ENCODE data around the gene CAMK1G. TPM values are rescaled to one million over a fixed set of nuclear protein-coding genes. Genes with fewer than 3 reads are reported as not detected.

Gene CAMK1G
- total RNA-seq, 5 donors from 2014 or later (not counting 1 experiment from before 2014, with no cell fraction given): not detected

DNA sequence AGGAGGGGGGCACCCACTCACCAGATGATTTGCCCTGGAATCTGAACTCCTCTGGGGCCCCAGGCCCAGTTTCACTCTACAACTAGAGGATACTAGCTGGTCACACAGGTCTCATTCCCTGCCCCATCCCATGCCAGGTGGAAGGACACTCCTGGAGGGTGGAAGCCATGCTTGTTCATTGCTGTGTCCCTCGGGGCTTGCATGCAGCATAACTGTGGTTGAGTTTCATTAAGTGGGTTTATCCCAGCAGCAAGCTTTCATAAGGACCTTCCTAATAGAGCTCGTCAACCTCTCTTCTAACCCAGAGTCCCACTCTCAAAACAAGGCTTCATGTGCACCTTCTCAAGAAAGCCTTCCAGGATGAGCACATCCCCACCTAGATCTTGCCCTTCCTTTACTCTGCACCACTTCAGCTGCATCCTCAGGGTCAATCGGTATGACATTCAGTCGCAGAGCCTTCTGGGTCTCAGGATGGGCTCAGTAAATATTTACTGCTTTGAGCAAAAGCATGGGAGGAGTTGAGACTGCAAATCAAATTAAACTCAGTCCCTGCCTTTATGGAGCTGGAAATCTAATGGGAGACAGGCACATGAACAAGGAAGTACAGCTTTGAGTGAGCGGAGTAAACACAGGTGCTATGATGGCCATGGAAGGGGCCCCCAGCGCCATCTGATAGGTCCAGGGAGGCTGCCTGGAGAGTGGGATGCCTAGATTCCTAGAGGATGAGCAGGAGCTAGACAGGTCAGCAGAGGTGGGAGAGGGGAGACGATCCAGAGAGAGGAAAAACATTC is 36.4 kb downstream of the CAMK1G start:
- Histone ChIP-seq H3K27ac (ENCODE audit: low read length) (no peak overlapping the region), H3K9me3 (no peaks in the 10 kb centered on the region), H3K27me3 (replicated peaks in 1 of 2; ENCODE audit: control insufficient read depth in 2 of 2, extremely low read depth in 1 of 2, insufficient read depth in 2 of 2, low read length in 1 of 2) (no peaks in the 10 kb centered on the region), H3K4me3 (ENCODE audit: control insufficient read depth in 1 of 2, extremely low read depth in 1 of 2, low read length in 1 of 2) (no peak overlapping the region), H3K4me1 (ENCODE audit: control insufficient read depth in 1 of 2, extremely low read depth in 1 of 2, insufficient read depth in 2 of 2, low read length in 2 of 2) (peaks cover 0 to 12% of the 10 kb centered on the region in 2 experiments), H3K36me3 (ENCODE audit: control insufficient read depth in 2 of 2, extremely low read depth in 1 of 2, insufficient read depth in 1 of 2, low read length in 1 of 2) (no peaks in the 10 kb centered on the region)
- WGBS (ENCODE audit: insufficient coverage): 91% methylated on average over 4 of the region's 7 CpGs
- DNase-seq (no peak), ATAC-seq (replicated peaks in 1 of 4) (no peak)
- no peaks in the 10 kb centered on the region for H3K9me3 Mint-ChIP-seq
- ChIA-PET CTCF (interaction anchor here in 1 of 2 donors (1.2 kb wide), 1 partner anchor 8 kb away, joined by 4 read pairs; no protein-coding TSS in a partner anchor), POLR2A (no interaction called here)
- peaks cover 0 to 2% of the 10 kb centered on the region in 2 donors for H3K27me3 Mint-ChIP-seq
- peaks cover 8% of the 10 kb centered on the region for H3K36me3 Mint-ChIP-seq
- H3K27ac Mint-ChIP-seq: no peak overlapping the region
- H3K4me1 Mint-ChIP-seq: peaks cover 0 to 11% (median 9%) of the 10 kb centered on the region in 3 donors
- no peak overlapping the region for H3K4me3 Mint-ChIP-seq

DNA sequence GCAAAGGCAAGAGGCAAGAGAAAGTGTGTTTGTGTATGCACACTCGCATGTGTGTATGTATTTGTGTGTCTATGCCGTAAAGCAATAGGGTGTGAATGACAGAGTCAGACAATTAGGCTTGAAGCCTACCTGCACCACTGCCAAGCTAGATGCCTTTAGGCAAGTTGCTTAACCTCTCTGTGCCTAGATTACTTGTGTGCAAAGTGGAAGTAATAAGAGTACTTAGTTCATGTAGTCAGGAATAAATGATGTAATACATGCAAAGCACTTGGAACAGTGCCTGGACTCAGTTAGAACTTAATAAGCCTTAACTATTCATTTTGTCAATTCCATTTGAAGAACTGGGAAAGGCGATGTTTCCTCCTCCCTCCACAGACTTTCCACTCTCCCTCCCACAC is 37.0 kb downstream of the CAMK1G start:
- H3K36me3 ChIP-seq (ENCODE audit: control insufficient read depth in 2 of 2, extremely low read depth in 1 of 2, insufficient read depth in 1 of 2, low read length in 1 of 2): no peaks in the 10 kb centered on the region
- Mint-ChIP-seq H3K4me1 (peaks cover 0 to 11% (median 9%) of the 10 kb centered on the region in 3 donors), H3K27me3 (peaks cover 0 to 2% of the 10 kb centered on the region in 2 donors), H3K4me3 (no peak overlapping the region), H3K36me3 (peaks cover 8% of the 10 kb centered on the region), H3K9me3 (no peaks in the 10 kb centered on the region), H3K27ac (no peak overlapping the region)
- ATAC-seq (replicated peaks in 1 of 4) (no peak), DNase-seq (no peak)
- ChIA-PET POLR2A (no interaction called here), CTCF (no interaction called here)
- no peak overlapping the region for H3K4me3 ChIP-seq (ENCODE audit: control insufficient read depth in 1 of 2, extremely low read depth in 1 of 2, low read length in 1 of 2)
- H3K9me3 ChIP-seq: no peaks in the 10 kb centered on the region
- no peaks in the 10 kb centered on the region for H3K27me3 ChIP-seq (replicated peaks in 1 of 2; ENCODE audit: control insufficient read depth in 2 of 2, extremely low read depth in 1 of 2, insufficient read depth in 2 of 2, low read length in 1 of 2)
- WGBS (ENCODE audit: insufficient coverage): 84% methylated on average over 3 of the region's 3 CpGs
- H3K4me1 ChIP-seq (ENCODE audit: control insufficient read depth in 1 of 2, extremely low read depth in 1 of 2, insufficient read depth in 2 of 2, low read length in 2 of 2): peaks cover 0 to 12% of the 10 kb centered on the region in 2 experiments
- H3K27ac ChIP-seq (ENCODE audit: low read length): no peak overlapping the region

DNA sequence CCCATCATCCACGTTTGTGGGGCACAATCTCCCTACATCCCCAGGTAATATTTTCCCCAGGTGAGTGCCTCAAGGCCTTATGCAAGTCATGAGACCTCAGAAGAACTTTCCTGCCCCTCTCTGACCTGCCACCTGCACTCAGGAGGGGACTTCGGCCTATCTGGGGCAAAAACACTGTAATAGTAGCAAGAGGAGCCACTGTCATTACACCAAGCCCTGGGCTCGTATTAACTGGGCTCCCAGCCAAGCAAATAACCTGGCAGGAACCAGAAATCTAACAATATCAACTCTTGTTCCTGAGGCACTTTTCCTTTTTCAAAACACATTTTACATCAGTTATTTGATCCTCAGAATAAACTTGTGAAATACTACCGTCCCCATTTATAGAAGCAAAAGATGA is 37.8 kb downstream of the CAMK1G start:
- POLR2A ChIA-PET: no interaction called here
- Histone ChIP-seq H3K4me3 (ENCODE audit: control insufficient read depth in 1 of 2, extremely low read depth in 1 of 2, low read length in 1 of 2) (no peak overlapping the region), H3K27me3 (replicated peaks in 1 of 2; ENCODE audit: control insufficient read depth in 2 of 2, extremely low read depth in 1 of 2, insufficient read depth in 2 of 2, low read length in 1 of 2) (no peaks in the 10 kb centered on the region), H3K36me3 (ENCODE audit: control insufficient read depth in 2 of 2, extremely low read depth in 1 of 2, insufficient read depth in 1 of 2, low read length in 1 of 2) (no peaks in the 10 kb centered on the region), H3K4me1 (ENCODE audit: control insufficient read depth in 1 of 2, extremely low read depth in 1 of 2, insufficient read depth in 2 of 2, low read length in 2 of 2) (peaks cover 0 to 12% of the 10 kb centered on the region in 2 experiments), H3K9me3 (no peaks in the 10 kb centered on the region), H3K27ac (ENCODE audit: low read length) (no peak overlapping the region)
- DNase-seq: no peak
- Mint-ChIP-seq H3K36me3 (peaks cover 7% of the 10 kb centered on the region), H3K4me3 (no peak overlapping the region), H3K27ac (no peak overlapping the region), H3K4me1 (peaks cover 0 to 11% (median 9%) of the 10 kb centered on the region in 3 donors), H3K9me3 (no peaks in the 10 kb centered on the region), H3K27me3 (peaks cover 0 to 2% of the 10 kb centered on the region in 2 donors)
- CTCF ChIA-PET: no interaction called here
- ATAC-seq (replicated peaks in 1 of 4): no peak
- WGBS (ENCODE audit: insufficient coverage): 54% methylated on average over 2 of the region's 4 CpGs

DNA sequence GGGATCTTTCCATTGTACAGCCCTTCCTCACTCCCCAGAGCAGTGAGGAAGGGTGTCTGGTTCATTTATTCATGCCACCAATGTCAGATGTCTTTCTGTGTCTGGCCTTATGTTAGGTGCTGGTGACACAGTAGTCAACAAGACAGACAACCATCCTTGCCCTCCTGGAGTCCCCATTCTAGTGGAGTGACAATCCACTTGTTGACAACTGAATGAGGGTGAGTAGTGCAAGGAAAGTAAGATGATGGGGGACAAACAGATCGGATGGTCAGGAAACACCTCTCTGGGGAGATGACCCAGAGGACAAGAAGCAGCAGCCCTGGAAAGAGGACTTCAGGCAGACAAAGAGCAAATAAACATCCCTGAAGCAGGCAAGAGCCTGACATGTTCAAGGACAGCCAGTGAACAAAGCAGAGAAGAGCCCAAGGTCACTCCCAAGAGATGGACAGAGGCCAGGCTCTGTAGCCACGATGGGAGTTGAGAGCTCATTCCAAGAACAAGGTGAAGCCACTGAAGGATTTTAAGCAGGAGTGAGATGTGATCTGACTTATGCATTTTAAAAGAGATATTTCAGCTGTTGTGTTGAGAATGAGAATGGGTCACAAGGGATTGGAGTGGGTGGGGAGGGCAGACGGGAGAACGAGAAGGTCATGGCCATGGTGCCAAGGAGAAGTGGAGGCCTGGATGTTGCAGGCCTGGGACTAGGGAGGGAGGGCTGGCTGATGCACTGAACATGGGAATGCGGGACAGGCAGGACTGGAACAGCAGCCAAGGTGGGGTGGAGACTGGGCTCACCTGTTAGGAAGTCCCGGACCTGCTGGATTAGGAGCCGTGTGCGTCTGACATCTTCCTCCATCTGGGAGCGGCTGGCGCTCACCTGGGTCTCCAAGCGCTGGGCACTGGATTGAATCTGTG is 38.5 kb downstream of the CAMK1G start:
- no peak overlapping the region for H3K27ac Mint-ChIP-seq
- H3K36me3 Mint-ChIP-seq: peaks cover under 1% of the 10 kb centered on the region
- H3K9me3 Mint-ChIP-seq: no peaks in the 10 kb centered on the region
- Histone ChIP-seq H3K27me3 (replicated peaks in 1 of 2; ENCODE audit: control insufficient read depth in 2 of 2, extremely low read depth in 1 of 2, insufficient read depth in 2 of 2, low read length in 1 of 2) (no peaks in the 10 kb centered on the region), H3K36me3 (ENCODE audit: control insufficient read depth in 2 of 2, extremely low read depth in 1 of 2, insufficient read depth in 1 of 2, low read length in 1 of 2) (no peaks in the 10 kb centered on the region), H3K27ac (ENCODE audit: low read length) (no peak overlapping the region), H3K9me3 (no peaks in the 10 kb centered on the region), H3K4me1 (ENCODE audit: control insufficient read depth in 1 of 2, extremely low read depth in 1 of 2, insufficient read depth in 2 of 2, low read length in 2 of 2) (peaks cover 0 to 12% of the 10 kb centered on the region in 2 experiments), H3K4me3 (ENCODE audit: control insufficient read depth in 1 of 2, extremely low read depth in 1 of 2, low read length in 1 of 2) (no peak overlapping the region)
- ATAC-seq (replicated peaks in 1 of 4) (no peak), DNase-seq (no peak)
- ChIA-PET POLR2A (no interaction called here), CTCF (no interaction called here)
- H3K27me3 Mint-ChIP-seq: peaks cover 0 to 2% of the 10 kb centered on the region in 2 donors
- 89% methylated on average over 11 of the region's 11 CpGs for WGBS (ENCODE audit: insufficient coverage)
- no peak overlapping the region for H3K4me3 Mint-ChIP-seq
- H3K4me1 Mint-ChIP-seq: peaks cover 0 to 11% (median 9%) of the 10 kb centered on the region in 3 donors

DNA sequence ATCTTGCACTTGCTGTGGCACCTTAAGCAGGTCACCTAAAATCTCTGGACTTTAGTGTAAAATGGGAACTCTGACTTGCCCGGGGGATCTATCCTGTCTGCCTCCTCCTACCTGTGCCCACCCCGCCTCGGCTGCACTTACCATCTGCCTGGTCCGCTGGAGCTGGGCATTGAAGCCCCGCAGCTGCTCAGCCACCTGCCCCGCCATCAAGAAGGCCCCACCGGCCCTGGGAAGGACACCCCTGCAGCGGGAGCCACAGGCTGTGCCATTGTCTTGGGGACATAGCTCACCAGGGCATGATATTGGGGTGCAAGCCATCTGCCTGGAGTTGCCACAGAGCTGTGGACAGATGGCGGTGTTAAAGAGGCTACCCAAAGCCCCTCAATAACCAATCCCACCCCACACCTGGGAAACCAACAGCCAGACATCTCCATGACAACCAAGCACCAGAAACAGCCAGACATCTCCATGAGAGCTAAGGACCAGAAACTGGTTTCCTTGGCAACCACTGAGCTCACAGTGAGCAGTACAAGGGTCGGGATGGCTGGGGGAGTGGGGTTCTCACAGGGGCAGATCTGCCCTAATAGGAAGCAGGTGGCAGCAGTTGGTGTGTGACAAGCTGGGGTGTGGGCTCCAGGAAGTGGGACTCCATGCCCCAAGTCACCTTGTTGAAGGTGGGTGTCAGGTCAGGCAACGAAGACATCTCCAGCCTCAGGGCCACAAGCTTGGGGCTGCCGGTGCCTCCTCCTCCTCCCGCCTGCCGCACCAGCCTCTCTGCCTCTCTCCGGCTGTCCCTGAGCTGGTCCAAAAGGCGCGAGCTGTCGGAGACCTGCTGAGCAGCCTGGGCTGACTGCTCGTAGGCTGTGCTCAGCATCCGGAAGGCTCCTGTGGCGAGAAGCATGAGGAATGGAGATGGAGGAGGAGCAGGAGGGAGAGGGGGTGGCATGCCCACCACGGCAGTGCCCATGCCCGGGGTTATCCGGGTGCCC is 39.6 kb downstream of the CAMK1G start:
- Mint-ChIP-seq H3K27me3 (peaks cover 0 to 2% of the 10 kb centered on the region in 2 donors), H3K4me1 (peaks cover 7 to 14% (median 11%) of the 10 kb centered on the region in 3 donors), H3K4me3 (no peak overlapping the region), H3K27ac (no peak overlapping the region), H3K9me3 (no peaks in the 10 kb centered on the region), H3K36me3 (no peaks in the 10 kb centered on the region)
- Histone ChIP-seq H3K36me3 (ENCODE audit: control insufficient read depth in 2 of 2, extremely low read depth in 1 of 2, insufficient read depth in 1 of 2, low read length in 1 of 2) (no peaks in the 10 kb centered on the region), H3K9me3 (no peaks in the 10 kb centered on the region), H3K27me3 (replicated peaks in 1 of 2; ENCODE audit: control insufficient read depth in 2 of 2, extremely low read depth in 1 of 2, insufficient read depth in 2 of 2, low read length in 1 of 2) (peaks cover 0 to 10% of the 10 kb centered on the region in 2 experiments), H3K4me1 (ENCODE audit: control insufficient read depth in 1 of 2, extremely low read depth in 1 of 2, insufficient read depth in 2 of 2, low read length in 2 of 2) (peaks cover 0 to 21% of the 10 kb centered on the region in 2 experiments), H3K27ac (ENCODE audit: low read length) (no peak overlapping the region), H3K4me3 (ENCODE audit: control insufficient read depth in 1 of 2, extremely low read depth in 1 of 2, low read length in 1 of 2) (no peak overlapping the region)
- no peak for DNase-seq
- no peak for ATAC-seq (replicated peaks in 1 of 4)
- 84% methylated on average over 17 of the region's 24 CpGs for WGBS (ENCODE audit: insufficient coverage)
- ChIA-PET POLR2A (no interaction called here), CTCF (no interaction called here)

Data from T-cell (primary cell).